Testis (tissue), 3 donors: ENCODE results near the gene B4GALT1. TPM values are rescaled to one million over a fixed set of nuclear protein-coding genes. Genes with fewer than 3 reads are reported as not detected.
"Not testable (repeated sequence)": the region's sequence is repeated elsewhere in the genome, so short reads cannot be mapped to it uniquely, and the experiment has no call there.

Source experiments
- DNase-seq: peaks from one replicate; pipeline ENCODE4 v3.0.0-alpha.2; 2019
- H3K27ac ChIP-seq, 2 donors: fragments of 200-600 bp; sonication (generic); one replicate each; pipeline ENCODE4 v1.5.1; 2019
- H3K27me3 ChIP-seq: fragments of 200-600 bp; sonication (generic); one replicate; pipeline ENCODE4 v1.5.1; 2019
- H3K36me3 ChIP-seq: fragments of 200-600 bp; sonication (generic); one replicate; pipeline ENCODE4 v1.5.1; 2017; ENCODE audit warnings: low read depth; ENCODE audit errors: missing control alignments
- H3K4me1 ChIP-seq: fragments of 200-600 bp; sonication (generic); one replicate; pipeline ENCODE4 v1.5.1; 2019
- H3K4me3 ChIP-seq, 2 donors: fragments of 200-600 bp; sonication (generic); one replicate each; pipeline ENCODE4 v1.5.1; 2017 to 2019
- H3K9me3 ChIP-seq: fragments of 200-600 bp; sonication (generic); one replicate; pipeline ENCODE4 v1.5.1; 2017
- CTCF ChIP-seq, 3 experiments: fragments of 450-650 bp in 2 of 3; fragments of 200-600 bp in 1 of 3; sonication (generic) in 1 of 3; IDR thresholded peaks; one replicate each; pipeline ENCODE4 v1.5.1; 2016 to 2019; ENCODE audit warnings: antibody characterized with exemption in 3 of 3, mild to moderate bottlenecking in 2 of 3, moderate library complexity in 1 of 3
- POLR2A ChIP-seq: fragments of 450-650 bp; IDR thresholded peaks from one replicate; pipeline ENCODE4 v1.6.1; 2017; ENCODE audit warnings: antibody characterized with exemption, mild to moderate bottlenecking, moderate library complexity
- WGBS, 2 donors: methylation state at CpG; one replicate each; pipeline ENCODE4 v1.1.5; 2018; 5-methylcytosine and 5-hydroxymethylcytosine counted together
- intact Hi-C: fragments of 100-400 bp; cut with DNase I; formaldehyde crosslinking; loops from one replicate; pipeline ENCODE4 v1.15.1; 2023; ENCODE audit warnings: low total_unique reads
- polyA plus RNA-seq: library from polyadenylated mRNA; stranded (reverse); fragments of 350-450 nt; fragmentation: Illumina TruSeq; extraction: RNeasy Lipid Tissue Mini Kit (QIAGEN cat#74804); gene quantifications from one replicate; pipeline ENCODE4 v1.2.3, GENCODE V29; 2014; ENCODE audit warnings: low read depth, low replicate concordance; ENCODE audit not compliant: insufficient read depth
- total RNA-seq, 2 donors: library from RNA; depleted of rRNA; stranded (reverse); fragments of >200 nt; gene quantifications; one replicate each; pipeline ENCODE4 v1.2.3, GENCODE V29; 2016

Gene B4GALT1
- total and polyA plus RNA-seq, 3 donors from 2014 or later, result 112 to 212 (median 192) TPM

GRCh38 chr9:33163433-33164137 is 3.6 kb downstream of the B4GALT1 start:
- Histone ChIP-seq H3K4me3 (peak overlapping the region in 1 of 2 donors; percentile 97), H3K36me3 (no peaks in the 10 kb centered on the region), H3K9me3 (no peaks in the 10 kb centered on the region), H3K27me3 (no peaks in the 10 kb centered on the region), H3K4me1 (peaks cover 69% of the 10 kb centered on the region), H3K27ac (peak overlapping the region; percentile 98 to 99)
- intact Hi-C loops, result loop anchor here (10.0 kb wide), 1 partner anchor 79 kb away; no protein-coding TSS in a partner anchor
- TF ChIP-seq CTCF (IDR thresholded peaks at IDR 0.05) (no peak), POLR2A (no peak)
- WGBS, 2 donors, result 52 to 58% methylated on average over 5 to 8 of the region's 8 CpGs
- peak; percentile 63 for DNase-seq

- H3K9me3 ChIP-seq, result no peaks in the 10 kb centered on the region
- peak; percentile 77 for DNase-seq
- no peak for TF ChIP-seq POLR2A
- TF ChIP-seq CTCF (IDR thresholded peaks at IDR 0.05), result no peak
- no peaks in the 10 kb centered on the region for H3K27me3 ChIP-seq
- 30 to 32% methylated on average over 9 of the region's 9 CpGs for WGBS, 2 donors
- H3K4me1 ChIP-seq, result peaks cover 69% of the 10 kb centered on the region
- intact Hi-C loops, result loop anchor here (10.0 kb wide), 1 partner anchor 78 kb away; no protein-coding TSS in a partner anchor
- H3K4me3 ChIP-seq, result no peak overlapping the region
- peak overlapping the region; percentile 98 to 99 for H3K27ac ChIP-seq
- no peaks in the 10 kb centered on the region for H3K36me3 ChIP-seq
Observed at GRCh38 chr9:33162721-33163311, 4.3 kb downstream of the B4GALT1 start.

GRCh38 chr9:33161589-33162132 is 5.5 kb downstream of the B4GALT1 start:
- 11 to 71% methylated on average over 1 of the region's 1 CpG for WGBS, 2 donors
- H3K27me3 ChIP-seq, result no peaks in the 10 kb centered on the region
- TF ChIP-seq POLR2A, result no peak
- TF ChIP-seq CTCF (IDR thresholded peaks at IDR 0.05), result no peak
- H3K4me3 ChIP-seq, result no peak overlapping the region
- H3K36me3 ChIP-seq, result no peaks in the 10 kb centered on the region
- peaks cover 75% of the 10 kb centered on the region for H3K4me1 ChIP-seq
- H3K27ac ChIP-seq, result peak overlapping the region; percentile 98 to 99
- H3K9me3 ChIP-seq, result no peaks in the 10 kb centered on the region
- intact Hi-C loops, result loop anchor here (10.0 kb wide), 1 partner anchor 77 kb away; no protein-coding TSS in a partner anchor
- no peak for DNase-seq

- Histone ChIP-seq H3K27me3 (no peaks in the 10 kb centered on the region), H3K27ac (peak overlapping the region; percentile 98 to 99), H3K9me3 (no peaks in the 10 kb centered on the region), H3K4me1 (peaks cover 78% of the 10 kb centered on the region), H3K4me3 (no peak overlapping the region), H3K36me3 (no peaks in the 10 kb centered on the region)
- intact Hi-C loops, result loop anchor here (10.0 kb wide), 1 partner anchor 76 kb away; no protein-coding TSS in a partner anchor
- 50 to 54% methylated on average over 4 to 6 of the region's 6 CpGs for WGBS, 2 donors
- DNase-seq, result peak; percentile 67
- TF ChIP-seq CTCF (IDR thresholded peaks at IDR 0.05) (no peak), POLR2A (no peak)
Observed at GRCh38 chr9:33161011-33161588, 6.0 kb downstream of the B4GALT1 start.

- DNase-seq, H3K36me3 ChIP-seq, H3K9me3 ChIP-seq, H3K27me3 ChIP-seq, H3K4me3 ChIP-seq: not testable (repeated sequence)
- peak overlapping the region; percentile 98 to 99 for H3K27ac ChIP-seq
- H3K4me1 ChIP-seq, result peaks cover 78% of the 10 kb centered on the region
- WGBS, 2 donors, result 66 to 76% methylated on average over 9 of the region's 9 CpGs
- intact Hi-C loops, result loop anchor here (10.0 kb wide), 1 partner anchor 76 kb away; no protein-coding TSS in a partner anchor
Observed at GRCh38 chr9:33160446-33160845, 6.7 kb downstream of the B4GALT1 start.
